ENCODE results near the gene CDK15.

CDK15 gene

GRCh38 chr2:201891676-201892075, 85.3 kb downstream of the CDK15 start:
- H3K36me3 ChIP-seq: no peaks in the 10 kb centered on the region
- no peaks in the 10 kb centered on the region for H3K27me3 ChIP-seq (ENCODE audit: insufficient read depth, low read depth, severe bottlenecking)
- no peak for DNase-seq
- no peak overlapping the region for H3K4me3 ChIP-seq (ENCODE audit: low read depth, low read length)
- TF ChIP-seq CTCF (IDR thresholded peaks at IDR 0.05; ENCODE audit: low read depth, low read length): no peak
- no peak overlapping the region for H3K27ac ChIP-seq
- H3K9me3 ChIP-seq (ENCODE audit: severe bottlenecking): no peaks in the 10 kb centered on the region

- Histone ChIP-seq H3K4me3 (ENCODE audit: low read depth, low read length) (no peak overlapping the region), H3K36me3 (no peaks in the 10 kb centered on the region), H3K27ac (no peak overlapping the region), H3K27me3 (ENCODE audit: insufficient read depth, low read depth, severe bottlenecking) (no peaks in the 10 kb centered on the region), H3K9me3 (ENCODE audit: severe bottlenecking) (no peaks in the 10 kb centered on the region)
- no peak for TF ChIP-seq CTCF (IDR thresholded peaks at IDR 0.05; ENCODE audit: low read depth, low read length)
- DNase-seq: no peak
Measured at GRCh38 chr2:201892516-201892915, 86.2 kb downstream of the CDK15 start.

- H3K4me3 ChIP-seq (ENCODE audit: low read depth, low read length): no peak overlapping the region
- no peaks in the 10 kb centered on the region for H3K27me3 ChIP-seq (ENCODE audit: insufficient read depth, low read depth, severe bottlenecking)
- DNase-seq: no peak
- no peaks in the 10 kb centered on the region for H3K9me3 ChIP-seq (ENCODE audit: severe bottlenecking)
- no peak for TF ChIP-seq CTCF (IDR thresholded peaks at IDR 0.05; ENCODE audit: low read depth, low read length)
- no peak overlapping the region for H3K27ac ChIP-seq
- no peaks in the 10 kb centered on the region for H3K36me3 ChIP-seq
Measured at GRCh38 chr2:201900362-201900761, 94.0 kb downstream of the CDK15 start.

GRCh38 chr2:201901786-201902185, 95.4 kb downstream of the CDK15 start:
- no peaks in the 10 kb centered on the region for H3K36me3 ChIP-seq
- H3K4me3 ChIP-seq (ENCODE audit: low read depth, low read length): no peak overlapping the region
- no peaks in the 10 kb centered on the region for H3K9me3 ChIP-seq (ENCODE audit: severe bottlenecking)
- DNase-seq: no peak
- TF ChIP-seq CTCF (IDR thresholded peaks at IDR 0.05; ENCODE audit: low read depth, low read length): no peak
- H3K27me3 ChIP-seq (ENCODE audit: insufficient read depth, low read depth, severe bottlenecking): no peaks in the 10 kb centered on the region
- H3K27ac ChIP-seq: no peak overlapping the region

- Histone ChIP-seq H3K27ac (no peak overlapping the region), H3K9me3 (ENCODE audit: severe bottlenecking) (no peaks in the 10 kb centered on the region), H3K4me3 (ENCODE audit: low read depth, low read length) (no peak overlapping the region), H3K27me3 (ENCODE audit: insufficient read depth, low read depth, severe bottlenecking) (no peaks in the 10 kb centered on the region), H3K36me3 (no peaks in the 10 kb centered on the region)
- DNase-seq: no peak
- no peak for TF ChIP-seq CTCF (IDR thresholded peaks at IDR 0.05; ENCODE audit: low read depth, low read length)
Measured at GRCh38 chr2:201904538-201905420, 98.4 kb downstream of the CDK15 start.

Data from WERI-Rb-1 (cell line).